Neural progenitor cell (in vitro differentiated cells): ENCODE data around the gene CCNE1.

Source experiments
- EZH2 ChIP-seq: fragments of 200-600 bp; sonication (generic); IDR thresholded peaks from 2 replicates; pipeline ENCODE4 v1.6.1; 2017; ENCODE audit warnings: antibody characterized with exemption, mild to moderate bottlenecking, moderate library complexity
- TF ChIP-seq, protein P1 (sequence below): fragments of 200-600 bp; sonication (generic); IDR thresholded peaks from 2 replicates; pipeline ENCODE4 v1.5.1; 2017; ENCODE audit warnings: antibody characterized with exemption, mild to moderate bottlenecking

DNA sequence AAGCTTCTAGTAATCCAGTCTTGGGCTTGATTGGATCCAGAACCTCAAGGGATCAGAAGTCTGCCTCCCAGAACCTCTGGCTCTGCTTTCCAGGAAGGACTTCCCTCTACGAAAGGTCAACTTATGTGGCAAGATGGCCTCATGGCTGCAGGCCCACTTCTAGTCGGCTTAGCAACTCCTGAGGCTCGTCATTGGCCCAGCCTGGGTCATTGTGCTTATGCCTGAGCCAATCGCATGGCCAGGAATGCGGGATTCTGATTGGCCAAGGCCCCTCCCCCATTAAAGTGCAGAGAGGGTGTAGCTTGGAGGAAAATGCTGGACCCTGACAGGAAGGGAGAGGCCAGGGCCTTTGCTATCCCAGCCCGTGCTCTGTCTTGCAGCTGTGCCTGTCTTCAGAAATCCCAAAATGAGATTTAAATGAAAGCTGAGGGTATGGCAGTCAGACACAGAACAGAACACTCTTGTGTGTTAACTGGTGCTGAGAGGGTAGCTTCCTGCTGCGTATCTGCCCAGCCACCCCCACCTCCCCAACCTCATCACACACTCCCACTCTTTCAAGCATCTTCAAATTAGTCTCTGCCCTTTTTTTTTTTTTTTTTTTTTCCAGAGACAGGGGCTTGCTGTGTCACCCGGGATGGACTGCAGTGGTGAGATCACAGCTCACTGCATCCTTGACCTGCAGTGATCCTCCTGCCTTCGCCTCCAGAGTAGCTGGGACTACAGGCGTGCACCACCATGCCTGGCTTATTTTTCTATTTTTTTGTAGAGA is 5.5 kb upstream of the CCNE1 start:
- TF ChIP-seq, protein P1, sequence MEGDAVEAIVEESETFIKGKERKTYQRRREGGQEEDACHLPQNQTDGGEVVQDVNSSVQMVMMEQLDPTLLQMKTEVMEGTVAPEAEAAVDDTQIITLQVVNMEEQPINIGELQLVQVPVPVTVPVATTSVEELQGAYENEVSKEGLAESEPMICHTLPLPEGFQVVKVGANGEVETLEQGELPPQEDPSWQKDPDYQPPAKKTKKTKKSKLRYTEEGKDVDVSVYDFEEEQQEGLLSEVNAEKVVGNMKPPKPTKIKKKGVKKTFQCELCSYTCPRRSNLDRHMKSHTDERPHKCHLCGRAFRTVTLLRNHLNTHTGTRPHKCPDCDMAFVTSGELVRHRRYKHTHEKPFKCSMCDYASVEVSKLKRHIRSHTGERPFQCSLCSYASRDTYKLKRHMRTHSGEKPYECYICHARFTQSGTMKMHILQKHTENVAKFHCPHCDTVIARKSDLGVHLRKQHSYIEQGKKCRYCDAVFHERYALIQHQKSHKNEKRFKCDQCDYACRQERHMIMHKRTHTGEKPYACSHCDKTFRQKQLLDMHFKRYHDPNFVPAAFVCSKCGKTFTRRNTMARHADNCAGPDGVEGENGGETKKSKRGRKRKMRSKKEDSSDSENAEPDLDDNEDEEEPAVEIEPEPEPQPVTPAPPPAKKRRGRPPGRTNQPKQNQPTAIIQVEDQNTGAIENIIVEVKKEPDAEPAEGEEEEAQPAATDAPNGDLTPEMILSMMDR, result no peak
- no peak for TF ChIP-seq EZH2
